Measurements from ENCODE around the gene KHK.

DNA sequence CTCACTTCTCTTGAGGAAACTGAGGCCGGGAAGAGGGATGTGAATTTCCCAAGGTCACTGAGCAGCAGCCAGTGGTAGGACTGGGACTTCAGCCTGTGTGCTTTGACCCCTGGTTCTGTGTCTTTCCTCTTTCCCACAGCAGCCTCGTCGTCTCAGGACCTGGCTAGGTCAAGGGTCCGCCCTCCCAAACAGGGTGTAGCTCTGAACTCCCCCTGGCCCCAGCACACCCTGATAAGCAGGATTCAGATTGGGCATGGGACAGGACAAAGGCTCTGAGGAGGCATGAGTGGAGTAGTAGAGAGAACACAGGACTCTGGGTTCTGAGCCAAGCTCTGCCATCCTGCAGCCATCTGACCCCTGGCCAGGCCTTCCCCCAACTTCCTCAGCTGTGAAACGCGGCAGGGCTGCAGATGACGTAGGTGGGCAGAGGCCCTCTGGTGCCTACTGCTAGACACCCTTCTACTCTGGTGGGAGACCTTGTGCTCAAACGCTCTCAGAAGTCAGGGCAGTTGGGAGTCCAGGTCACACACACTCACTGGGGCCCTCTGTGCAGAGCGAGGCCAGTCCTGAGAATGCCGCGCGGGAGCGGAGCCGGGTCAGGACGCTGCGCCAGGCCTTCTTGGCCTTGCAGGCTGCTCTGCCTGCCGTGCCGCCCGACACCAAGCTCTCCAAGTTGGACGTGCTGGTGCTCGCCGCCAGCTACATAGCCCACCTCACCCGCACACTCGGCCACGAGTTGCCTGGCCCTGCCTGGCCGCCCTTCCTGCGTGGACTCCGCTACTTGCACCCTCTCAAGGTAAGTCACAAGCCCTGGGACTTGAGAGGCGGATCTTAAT, 63.2 kb downstream of the KHK start:
- TF ChIP-seq CTCF (IDR thresholded peaks at IDR 0.05) = no peak
- no peak for TF ChIP-seq POLR2A (IDR thresholded peaks at IDR 0.05)
- no peak for TF ChIP-seq POLR2AphosphoS5 (IDR thresholded peaks at IDR 0.05)
